Lower lobe of right lung (tissue), 2 donors: ENCODE measurements around the gene UNC13B. TPM values are rescaled to one million over a fixed set of nuclear protein-coding genes. Genes with fewer than 3 reads are reported as not detected.
"Not testable (repeated sequence)": the region's sequence is repeated elsewhere in the genome, so short reads cannot be mapped to it uniquely, and the experiment has no call there.

Source experiments
- ATAC-seq, 2 donors: fragments of 200-7000 bp; cut with Tn5 transposase; one replicate each; pipeline ENCODE4 v1.9.1; 2020 to 2022; ENCODE audit warnings: mild to moderate bottlenecking in 2 of 2, moderate library complexity in 2 of 2
- DNase-seq: peaks from one replicate; pipeline ENCODE4 v3.0.0-alpha.2; 2020
- H3K27ac ChIP-seq: fragments of 200-600 bp; one replicate; pipeline ENCODE4 v1.8.0; 2022
- H3K27me3 ChIP-seq: fragments of 200-600 bp; one replicate; pipeline ENCODE4 v1.8.0; 2022; ENCODE audit warnings: low read depth
- H3K36me3 ChIP-seq: fragments of 200-600 bp; one replicate; pipeline ENCODE4 v1.8.0; 2022; ENCODE audit warnings: mild to moderate bottlenecking
- H3K4me1 ChIP-seq: fragments of 200-600 bp; one replicate; pipeline ENCODE4 v1.8.0; 2022
- H3K4me3 ChIP-seq: fragments of 200-600 bp; one replicate; pipeline ENCODE4 v1.8.0; 2022; ENCODE audit warnings: mild to moderate bottlenecking
- H3K9me3 ChIP-seq: fragments of 200-600 bp; one replicate; pipeline ENCODE4 v1.8.0; 2022
- intact Hi-C: fragments of 100-400 bp; cut with DNase I; formaldehyde crosslinking; loops from one replicate; pipeline ENCODE4 v1.11.0; 2022
- total RNA-seq: library from RNA; stranded (reverse); fragmentation: NEBNext Ultra II Directional; extraction: Animal tissue kit (Norgen Biotek cat#: 25700); gene quantifications from one replicate; pipeline ENCODE4 v1.2.1, GENCODE V29; 2021
- TF ChIP-seq, protein P1 (sequence below): fragments of 200-600 bp; IDR thresholded peaks from one replicate; pipeline ENCODE4 v1.8.0; 2022; ENCODE audit warnings: antibody characterized with exemption, mild to moderate bottlenecking
- donor health status: DM: no; HTN: yes; CAD: no; lungs with severe emphysema.

Gene UNC13B
- total RNA-seq, 1 donor from 2014 or later: 87.9 TPM

DNA sequence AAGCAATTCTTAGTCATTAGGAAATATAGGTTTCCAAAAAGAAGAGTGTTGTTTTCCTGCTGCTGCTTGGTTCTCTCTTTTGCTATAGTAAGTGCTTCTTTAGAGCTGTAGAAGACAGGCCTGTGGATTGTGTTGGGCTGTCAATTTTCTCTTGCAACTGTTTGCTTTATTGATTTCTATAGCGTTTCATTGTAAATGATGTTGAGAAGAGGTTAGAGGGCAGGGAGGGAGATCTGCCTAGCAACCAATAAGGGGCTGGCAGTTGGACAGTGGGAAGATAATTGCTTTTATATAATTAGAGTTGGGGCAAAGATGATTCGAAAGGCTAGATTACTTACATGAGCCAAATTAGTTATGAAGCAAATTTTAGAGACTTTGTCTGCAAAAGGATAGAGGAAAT is 11.1 kb downstream of the UNC13B start:
- Histone ChIP-seq H3K4me3 (no peak overlapping the region), H3K27me3 (no peaks in the 10 kb centered on the region), H3K36me3 (peaks cover 3% of the 10 kb centered on the region), H3K4me1 (peaks cover 9% of the 10 kb centered on the region), H3K27ac (no peak overlapping the region), H3K9me3 (no peaks in the 10 kb centered on the region)
- intact Hi-C loops: no loop called here
- no peak for DNase-seq
- TF ChIP-seq, protein P1, sequence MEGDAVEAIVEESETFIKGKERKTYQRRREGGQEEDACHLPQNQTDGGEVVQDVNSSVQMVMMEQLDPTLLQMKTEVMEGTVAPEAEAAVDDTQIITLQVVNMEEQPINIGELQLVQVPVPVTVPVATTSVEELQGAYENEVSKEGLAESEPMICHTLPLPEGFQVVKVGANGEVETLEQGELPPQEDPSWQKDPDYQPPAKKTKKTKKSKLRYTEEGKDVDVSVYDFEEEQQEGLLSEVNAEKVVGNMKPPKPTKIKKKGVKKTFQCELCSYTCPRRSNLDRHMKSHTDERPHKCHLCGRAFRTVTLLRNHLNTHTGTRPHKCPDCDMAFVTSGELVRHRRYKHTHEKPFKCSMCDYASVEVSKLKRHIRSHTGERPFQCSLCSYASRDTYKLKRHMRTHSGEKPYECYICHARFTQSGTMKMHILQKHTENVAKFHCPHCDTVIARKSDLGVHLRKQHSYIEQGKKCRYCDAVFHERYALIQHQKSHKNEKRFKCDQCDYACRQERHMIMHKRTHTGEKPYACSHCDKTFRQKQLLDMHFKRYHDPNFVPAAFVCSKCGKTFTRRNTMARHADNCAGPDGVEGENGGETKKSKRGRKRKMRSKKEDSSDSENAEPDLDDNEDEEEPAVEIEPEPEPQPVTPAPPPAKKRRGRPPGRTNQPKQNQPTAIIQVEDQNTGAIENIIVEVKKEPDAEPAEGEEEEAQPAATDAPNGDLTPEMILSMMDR: no peak
- ATAC-seq: no peak

- no peak overlapping the region for H3K4me3 ChIP-seq
- TF ChIP-seq, protein P1: no peak
- DNase-seq (no peak), ATAC-seq (no peak)
- H3K36me3 ChIP-seq: no peaks in the 10 kb centered on the region
- no peaks in the 10 kb centered on the region for H3K9me3 ChIP-seq
- no peak overlapping the region for H3K27ac ChIP-seq
- H3K27me3 ChIP-seq: no peaks in the 10 kb centered on the region
- intact Hi-C loops: no loop called here
- peaks cover 24% of the 10 kb centered on the region for H3K4me1 ChIP-seq
Measured at GRCh38 chr9:35177520-35177919, 15.7 kb downstream of the UNC13B start.

DNA sequence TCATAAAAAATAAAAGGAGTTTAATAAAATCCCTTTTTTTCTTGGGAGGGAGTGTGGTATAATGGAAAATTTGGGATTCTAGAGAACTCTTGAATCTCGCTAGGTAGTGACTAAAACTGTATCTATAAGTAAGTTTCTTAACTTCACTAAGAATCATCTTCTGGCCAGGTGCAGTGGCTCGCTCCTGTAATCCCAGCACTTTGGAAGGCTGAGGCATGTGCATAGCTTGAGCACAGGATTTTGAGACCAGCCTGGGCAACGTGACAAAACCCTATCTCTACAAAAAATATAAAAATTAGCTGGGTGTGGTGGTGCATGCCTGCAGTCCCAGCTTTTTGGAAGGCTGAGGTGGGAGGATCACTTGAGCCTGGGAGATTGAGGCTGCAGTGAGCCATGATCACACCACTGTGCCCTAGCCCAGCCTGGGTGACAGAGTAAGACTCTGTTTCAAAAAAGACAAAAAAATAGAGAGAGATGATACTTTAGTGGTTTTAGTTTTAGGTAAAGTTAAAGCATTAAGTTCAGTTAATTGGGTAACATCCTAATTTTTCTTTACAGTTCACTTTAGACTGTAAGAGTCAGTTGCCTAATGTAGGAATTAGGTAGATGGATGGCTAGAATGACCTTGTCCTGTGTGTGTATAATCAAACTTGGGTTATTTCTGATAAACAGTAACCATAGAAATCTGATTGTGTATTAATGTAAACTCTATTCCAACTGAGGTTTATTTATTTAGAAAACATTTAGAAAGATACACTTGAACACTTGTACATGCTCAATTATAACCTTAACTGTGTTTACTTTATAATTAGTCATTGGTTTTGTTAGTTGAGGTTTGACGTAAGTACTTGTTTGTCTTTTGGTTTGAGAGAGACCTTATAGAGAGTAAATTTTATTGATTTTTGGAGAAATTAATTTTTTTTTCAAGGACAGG is 17.8 kb downstream of the UNC13B start:
- TF ChIP-seq, protein P1: no peak
- H3K36me3 ChIP-seq: no peaks in the 10 kb centered on the region
- DNase-seq: no peak
- no peaks in the 10 kb centered on the region for H3K9me3 ChIP-seq
- peak; percentile 51 to 91 for ATAC-seq
- H3K27ac ChIP-seq: peak overlapping the region; percentile 9
- no peak overlapping the region for H3K4me3 ChIP-seq
- H3K4me1 ChIP-seq: peaks cover 18% of the 10 kb centered on the region
- H3K27me3 ChIP-seq: no peaks in the 10 kb centered on the region
- intact Hi-C loops: no loop called here

- Histone ChIP-seq H3K4me1 (peaks cover 18% of the 10 kb centered on the region), H3K9me3 (no peaks in the 10 kb centered on the region), H3K4me3 (no peak overlapping the region), H3K27ac (no peak overlapping the region), H3K27me3 (no peaks in the 10 kb centered on the region), H3K36me3 (no peaks in the 10 kb centered on the region)
- intact Hi-C loops: no loop called here
- DNase-seq (no peak), ATAC-seq (peak; percentile 66 to 81)
- TF ChIP-seq, protein P1: no peak
Measured at GRCh38 chr9:35180801-35181200, 19.0 kb downstream of the UNC13B start.

- H3K36me3 ChIP-seq, H3K4me3 ChIP-seq, H3K27ac ChIP-seq, H3K9me3 ChIP-seq, ATAC-seq, DNase-seq, H3K27me3 ChIP-seq, intact Hi-C loops: not testable (repeated sequence)
- H3K4me1 ChIP-seq: peaks cover 18% of the 10 kb centered on the region
Measured at GRCh38 chr9:35182401-35182800, 20.6 kb downstream of the UNC13B start.

DNA sequence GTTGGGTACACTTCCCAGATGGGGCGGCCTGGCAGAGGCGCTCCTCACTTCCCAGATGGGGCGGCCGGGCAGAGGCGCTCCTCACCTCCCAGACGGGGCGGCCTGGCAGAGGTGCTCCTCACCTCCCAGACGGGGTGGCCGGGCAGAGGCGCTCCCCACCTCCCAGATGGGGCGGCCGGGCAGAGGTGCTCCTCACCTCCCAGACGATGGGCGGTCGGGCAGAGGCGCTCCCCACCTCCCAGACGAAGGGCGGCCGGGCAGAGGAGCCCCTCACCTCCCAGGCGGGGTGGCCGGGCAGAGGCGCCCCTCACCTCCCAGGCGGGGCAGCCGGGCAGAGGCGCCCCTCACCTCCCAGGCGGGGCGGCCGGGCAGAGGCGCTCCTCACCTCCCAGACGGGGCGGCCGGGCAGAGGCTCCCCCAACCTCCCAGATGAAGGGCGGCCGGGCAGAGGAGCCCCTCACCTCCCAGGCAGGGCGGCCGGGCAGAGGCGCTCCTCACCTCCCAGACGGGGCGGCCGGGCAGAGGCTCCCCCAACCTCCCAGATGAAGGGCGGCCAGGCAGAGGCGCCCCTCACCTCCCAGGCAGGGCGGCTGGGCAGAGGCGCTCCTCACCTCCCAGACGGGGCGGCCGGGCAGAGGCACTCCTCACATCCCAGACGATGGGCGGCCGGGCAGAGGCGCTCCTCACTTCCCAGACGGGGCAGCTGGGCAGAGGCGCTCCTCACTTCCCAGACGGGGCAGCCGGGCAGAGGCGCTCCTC is 21.4 kb downstream of the UNC13B start:
- H3K9me3 ChIP-seq, H3K27ac ChIP-seq, H3K27me3 ChIP-seq, H3K36me3 ChIP-seq, H3K4me3 ChIP-seq, intact Hi-C loops, DNase-seq, ATAC-seq: not testable (repeated sequence)
- H3K4me1 ChIP-seq: peaks cover 18% of the 10 kb centered on the region

DNA sequence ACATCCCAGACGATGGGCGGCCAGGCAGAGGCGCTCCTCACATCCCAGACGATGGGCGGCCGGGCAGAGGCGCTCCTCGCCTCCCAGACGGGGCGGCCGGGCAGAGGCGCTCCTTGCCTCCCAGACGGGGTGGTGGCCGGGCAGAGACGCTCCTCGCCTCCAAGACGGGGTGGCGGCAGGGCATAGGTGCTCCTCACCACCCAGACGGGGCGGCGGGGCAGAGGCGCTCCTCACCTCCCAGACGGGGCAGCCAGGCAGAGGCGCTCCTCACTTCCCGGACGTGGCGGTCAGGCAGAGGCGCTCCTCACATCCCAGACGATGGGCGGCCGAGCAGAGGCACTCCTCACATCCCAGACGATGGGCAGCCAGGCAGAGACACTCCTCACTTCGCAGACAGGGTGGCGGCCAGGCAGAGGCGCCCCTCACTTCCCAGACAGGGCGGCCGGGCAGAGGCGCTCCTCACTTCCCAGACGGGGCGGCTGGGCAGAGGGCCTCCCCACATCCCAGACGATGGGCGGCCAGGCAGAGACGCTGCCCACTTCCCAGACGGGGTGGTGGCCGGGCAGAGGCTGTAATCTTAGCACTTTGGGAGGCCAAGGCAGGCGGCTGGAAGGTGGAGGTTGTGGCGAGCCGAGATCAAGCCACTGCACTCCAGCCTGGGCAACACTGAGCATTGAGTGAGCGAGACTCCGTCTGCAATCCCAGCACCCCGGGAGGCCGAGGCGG is 22.1 kb downstream of the UNC13B start:
- H3K9me3 ChIP-seq, H3K4me3 ChIP-seq, intact Hi-C loops, H3K36me3 ChIP-seq, H3K27me3 ChIP-seq, ATAC-seq, DNase-seq, H3K27ac ChIP-seq: not testable (repeated sequence)
- H3K4me1 ChIP-seq: peaks cover 17% of the 10 kb centered on the region
